ENCODE measurements around the gene GRXCR2.
"Not testable (repeated sequence)": the region's sequence is repeated elsewhere in the genome, so short reads cannot be mapped to it uniquely, and the experiment has no call there.

Gene GRXCR2

DNA sequence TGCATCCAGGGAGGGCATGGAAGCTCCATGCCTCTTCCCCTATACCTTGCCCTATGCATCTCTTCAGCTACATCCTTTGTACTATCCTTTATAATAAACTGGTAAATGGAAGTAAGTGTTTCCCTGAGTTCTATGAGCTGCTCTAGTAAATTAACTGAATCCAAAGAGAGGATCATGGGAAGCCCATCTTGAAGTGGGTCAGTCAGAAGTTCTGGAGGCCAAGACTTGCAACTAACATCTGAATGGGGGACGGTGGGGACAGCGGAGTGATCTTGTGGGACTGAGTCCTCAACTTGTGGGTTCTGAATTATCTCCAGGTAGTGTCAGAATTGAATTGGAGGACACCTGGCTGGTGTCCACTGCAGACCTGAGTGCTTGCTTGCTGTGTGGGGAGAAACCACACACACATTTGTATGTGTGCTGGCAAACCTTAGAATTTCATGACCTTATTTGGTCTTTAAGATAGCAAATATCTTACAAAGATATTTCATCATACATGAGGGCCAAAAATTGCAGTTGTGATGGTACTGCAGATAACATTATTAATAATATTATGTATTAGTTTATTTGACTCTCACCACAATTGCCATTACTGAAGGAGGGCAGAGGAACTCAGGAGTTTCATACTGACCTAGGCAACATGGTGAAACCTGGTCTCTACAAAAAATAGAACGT, 32.2 kb downstream of the GRXCR2 start:
- in situ Hi-C loops (cut with MboI; ENCODE audit: low sequenced_read_pairs) = no loop called here

DNA sequence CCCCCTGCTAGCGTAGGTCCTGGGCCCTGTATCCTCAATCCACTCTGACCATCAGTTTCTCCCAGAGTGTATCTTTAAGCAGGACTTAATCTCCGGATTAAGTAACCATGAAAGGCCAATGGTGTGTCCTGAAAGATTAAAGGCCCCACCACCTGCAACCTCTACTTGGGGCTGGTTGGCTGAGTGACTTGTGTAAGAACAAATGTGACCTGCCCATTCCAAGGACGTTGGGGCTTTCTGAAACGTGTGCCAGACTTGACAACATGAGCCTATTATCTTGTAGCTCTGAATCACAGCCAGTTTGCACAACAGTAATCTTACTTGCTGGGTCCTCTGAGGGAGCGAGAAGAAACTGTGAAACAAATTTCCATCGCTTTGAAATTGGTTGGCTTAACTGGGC, 34.5 kb downstream of the GRXCR2 start:
- in situ Hi-C loops (cut with MboI; ENCODE audit: low sequenced_read_pairs) = no loop called here

DNA sequence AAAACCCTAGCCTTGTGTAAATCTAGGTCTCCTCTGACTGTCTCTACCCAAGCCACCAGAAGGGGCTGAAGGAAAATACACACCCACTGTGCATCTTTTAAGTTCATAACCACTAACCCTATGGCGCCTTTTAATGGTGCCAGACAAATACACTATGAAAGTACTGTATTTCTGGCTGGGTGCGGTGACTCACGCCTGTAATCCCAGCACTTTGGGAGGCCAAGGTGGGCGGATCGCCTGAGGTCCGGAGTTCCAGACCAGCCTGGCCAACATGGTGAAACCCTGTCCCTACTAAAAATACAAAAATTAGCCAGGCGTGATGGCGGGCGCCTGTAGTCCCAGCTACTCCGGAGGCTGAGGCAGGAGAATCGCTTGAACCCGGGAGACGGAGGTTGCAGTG, 36.6 kb downstream of the GRXCR2 start:
- in situ Hi-C loops (cut with MboI; ENCODE audit: low sequenced_read_pairs) = not testable (repeated sequence)

- in situ Hi-C loops (cut with MboI; ENCODE audit: low sequenced_read_pairs) = no loop called here
These were observed 37.0 kb downstream of the GRXCR2 start for GRCh38 chr5:145835848-145836239.

DNA sequence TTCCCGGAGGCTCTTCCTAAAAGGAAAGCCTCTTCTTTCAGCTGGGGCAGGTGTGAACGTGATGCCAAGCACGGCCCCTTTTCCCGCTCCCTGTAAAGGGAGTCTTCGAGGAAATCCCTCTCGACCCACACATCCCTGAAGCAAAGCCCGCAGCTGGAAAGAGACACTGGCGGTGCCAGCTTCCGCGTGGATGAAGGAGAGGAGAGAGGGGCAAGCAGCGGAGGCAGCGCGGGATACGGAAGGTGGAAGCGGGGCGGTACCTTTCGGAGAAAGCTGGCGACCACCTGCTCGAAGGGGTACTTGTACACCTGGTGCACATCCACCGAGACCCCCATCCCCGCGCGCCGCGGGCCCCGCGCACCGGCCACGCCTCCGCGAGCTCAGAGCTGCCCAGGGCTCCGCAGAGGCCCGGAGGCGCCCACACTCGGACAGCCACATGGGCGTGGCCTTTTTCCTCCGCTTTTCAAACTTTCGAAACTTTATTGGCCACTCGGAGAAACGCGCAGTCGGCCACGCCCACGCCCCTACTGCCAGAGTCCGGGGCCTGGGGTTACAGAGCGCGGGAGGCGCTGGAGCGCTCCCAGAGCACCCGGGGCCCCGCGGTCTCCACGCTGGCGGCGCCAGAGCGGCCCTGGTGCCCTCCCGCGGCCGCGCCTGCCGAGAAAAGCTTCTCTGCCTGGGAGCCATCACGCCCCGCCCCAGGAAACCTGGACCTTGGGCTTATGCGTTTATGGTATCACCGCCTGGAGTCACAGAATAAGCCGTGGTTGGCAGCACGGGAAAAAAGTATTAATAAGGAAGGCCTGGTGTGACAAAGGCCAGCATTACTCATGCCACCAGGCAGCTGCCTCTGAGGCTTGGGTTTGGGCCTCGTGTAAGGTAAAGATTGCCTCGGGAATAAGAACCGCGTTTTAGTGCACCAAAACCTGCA, 37.6 kb downstream of the GRXCR2 start, which contains the start of gene PRELID2:
TSS of gene PRELID2 (minus strand) at position 426 of the 931 bp plus-strand sequence. CDS start at position 335, 91 bp downstream.
- in situ Hi-C loops (cut with MboI; ENCODE audit: low sequenced_read_pairs) = no loop called here

DNA sequence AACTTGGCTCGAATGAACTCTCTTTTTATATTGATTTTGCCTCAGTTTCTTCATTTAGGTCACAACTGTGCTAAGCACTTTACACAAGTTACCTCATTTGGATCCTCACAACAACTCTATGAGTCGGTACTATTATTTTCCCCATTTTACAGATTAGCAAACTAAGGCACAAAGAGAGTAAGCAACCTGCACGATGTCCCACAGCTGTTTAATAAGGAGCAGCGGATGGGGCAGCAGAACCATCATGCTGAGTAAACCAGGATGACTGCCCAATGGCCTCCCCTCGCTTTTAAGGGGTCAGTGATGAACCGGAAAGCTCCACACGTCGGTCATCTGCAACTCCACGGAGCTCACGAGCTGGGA, 38.3 kb downstream of the GRXCR2 start:
- in situ Hi-C loops (cut with MboI; ENCODE audit: low sequenced_read_pairs) = no loop called here

GRCh38 chr5:145833631-145834200, 39.1 kb downstream of the GRXCR2 start:
- in situ Hi-C loops (cut with MboI; ENCODE audit: low sequenced_read_pairs) = no loop called here

DNA sequence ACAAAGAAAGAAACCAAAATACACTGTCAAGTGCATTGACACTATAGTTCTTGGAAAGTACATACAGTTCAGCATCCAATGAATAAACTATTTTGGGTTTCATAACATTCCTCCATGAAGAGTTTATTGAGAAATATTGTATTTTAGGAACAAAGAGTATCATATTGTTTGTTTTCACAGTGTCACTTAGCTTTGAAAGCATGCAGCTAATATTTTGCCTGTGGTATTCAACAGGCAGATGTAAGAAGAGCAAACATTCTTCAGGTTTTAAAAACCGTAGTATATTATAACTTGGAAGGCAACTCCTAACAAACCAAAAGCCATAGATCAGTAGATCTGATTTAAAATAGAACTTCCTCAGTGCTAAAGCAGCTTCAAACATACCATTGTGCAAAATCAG, 42.2 kb downstream of the GRXCR2 start:
- in situ Hi-C loops (cut with MboI; ENCODE audit: low sequenced_read_pairs) = no loop called here

DNA sequence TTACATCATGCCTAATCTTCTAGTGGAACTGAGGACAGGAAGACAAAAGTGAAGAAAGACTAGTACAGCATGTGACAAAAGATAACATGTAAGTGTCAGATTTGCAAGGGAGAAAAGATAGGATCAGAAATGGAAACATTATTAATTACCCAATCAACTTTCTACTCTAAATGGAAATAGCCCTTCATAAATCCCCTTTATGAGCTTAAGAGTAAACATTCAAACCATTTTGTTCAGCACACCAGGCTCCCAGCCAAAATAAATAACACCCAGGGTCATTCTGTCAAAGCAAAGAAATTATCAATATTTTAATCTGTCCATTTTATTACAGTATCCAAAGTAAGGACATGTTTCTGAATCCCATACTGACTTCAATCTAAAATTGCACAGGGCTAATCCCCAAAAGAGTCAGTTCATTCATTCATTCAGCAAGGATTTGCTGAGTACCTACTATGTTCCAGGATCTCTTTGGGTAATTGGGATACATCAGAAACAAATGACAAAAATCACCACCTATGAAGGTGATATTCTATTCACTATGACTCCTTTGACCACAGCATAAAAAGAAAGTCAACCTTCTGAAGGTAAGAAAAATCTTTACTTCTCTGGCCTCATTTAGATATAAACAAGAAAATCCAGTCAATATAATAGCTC, 43.0 kb downstream of the GRXCR2 start:
- in situ Hi-C loops (cut with MboI; ENCODE audit: low sequenced_read_pairs) = no loop called here

DNA sequence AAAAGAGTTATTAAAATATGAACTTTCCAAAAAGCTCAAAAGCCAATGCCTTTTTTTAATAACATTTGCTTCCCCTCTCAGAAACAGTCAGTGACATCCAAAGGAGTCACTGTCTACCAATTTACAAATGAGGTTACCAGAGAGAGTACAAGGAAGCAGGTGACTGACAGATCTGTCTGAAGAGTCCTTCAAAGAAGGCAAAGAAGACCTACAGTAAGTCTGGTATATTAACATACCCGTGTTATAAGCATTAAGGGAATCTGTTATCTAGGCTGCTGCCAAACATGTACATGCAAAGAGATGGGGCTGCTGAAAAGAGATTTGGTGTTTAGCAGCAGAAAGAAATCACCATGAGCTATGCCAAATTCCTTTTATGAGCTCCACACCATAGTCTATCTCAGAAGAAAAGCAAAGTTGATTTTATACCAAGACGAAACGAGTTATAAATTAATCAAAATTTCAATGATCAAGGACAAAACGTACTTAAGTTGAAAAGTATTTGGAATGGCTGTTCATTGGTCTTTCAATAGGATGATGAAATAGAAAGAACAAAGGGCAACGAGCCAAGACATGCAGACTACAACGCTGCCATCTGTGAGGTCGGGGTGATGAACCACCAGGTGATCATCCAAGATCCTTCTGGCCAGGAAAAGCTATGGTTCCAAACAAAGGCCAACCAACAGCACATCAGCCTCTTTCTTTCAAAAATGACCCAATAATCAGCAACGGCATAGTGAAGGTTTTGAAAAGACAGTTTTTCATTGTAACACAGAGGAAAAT, 45.7 kb downstream of the GRXCR2 start:
- in situ Hi-C loops (cut with MboI; ENCODE audit: low sequenced_read_pairs) = no loop called here

- in situ Hi-C loops (cut with MboI; ENCODE audit: low sequenced_read_pairs) = no loop called here
These were observed 47.0 kb downstream of the GRXCR2 start for GRCh38 chr5:145825751-145826180.

- in situ Hi-C loops (cut with MboI; ENCODE audit: low sequenced_read_pairs) = no loop called here
These were observed 48.8 kb downstream of the GRXCR2 start for GRCh38 chr5:145824040-145824439.

- in situ Hi-C loops (cut with MboI; ENCODE audit: low sequenced_read_pairs) = no loop called here
These were observed 54.2 kb downstream of the GRXCR2 start for GRCh38 chr5:145818604-145819003.

DNA sequence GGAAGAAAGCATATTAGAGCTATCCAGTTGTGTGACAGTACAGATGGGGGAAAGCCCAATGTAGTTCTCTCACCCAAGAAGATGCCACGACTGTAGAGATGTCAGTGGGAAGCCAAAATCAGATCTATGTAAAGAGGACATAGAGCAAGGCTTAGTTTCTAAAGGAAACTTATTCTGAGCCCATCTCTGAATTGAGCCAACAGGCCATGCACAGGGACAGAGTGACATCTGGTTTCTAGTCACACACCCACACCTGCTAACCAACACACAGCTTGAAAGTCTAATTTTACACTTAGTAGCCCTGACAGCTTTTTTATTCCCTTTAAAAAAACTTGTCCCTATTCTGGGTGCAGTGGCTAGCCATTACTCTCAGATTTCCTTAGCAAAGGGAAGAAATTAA, 59.9 kb downstream of the GRXCR2 start:
- in situ Hi-C loops (cut with MboI; ENCODE audit: low sequenced_read_pairs) = no loop called here

GRCh38 chr5:145811834-145812625, 60.8 kb downstream of the GRXCR2 start:
- in situ Hi-C loops (cut with MboI; ENCODE audit: low sequenced_read_pairs) = no loop called here
